Kidney epithelial cell (primary cell): Measurements from ENCODE around the gene GPA33. TPM values are rescaled to one million over a fixed set of nuclear protein-coding genes. Genes with fewer than 3 reads are reported as not detected.
"Not testable (repeated sequence)": the region's sequence is repeated elsewhere in the genome, so short reads cannot be mapped to it uniquely, and the experiment has no call there.

ENCODE experiments used
- DNase-seq: peaks from one replicate; pipeline ENCODE4 v3.0.0-alpha.2; 2010; ENCODE audit warnings: low read depth
- H3K27me3 ChIP-seq: 2 replicates; pipeline ENCODE4 v1.6.0; 2011; ENCODE audit warnings: low read length; ENCODE audit not compliant: control insufficient read depth, insufficient read depth
- H3K36me3 ChIP-seq: 2 replicates; pipeline ENCODE4 v1.5.1; 2011; ENCODE audit warnings: low read length; ENCODE audit not compliant: control insufficient read depth, insufficient read depth
- H3K4me3 ChIP-seq: 2 replicates; pipeline ENCODE4 v1.5.1; 2011; ENCODE audit warnings: low read depth, mild to moderate bottlenecking, control low read depth, low read length
- CTCF ChIP-seq: IDR thresholded peaks from 2 replicates; pipeline ENCODE4 v1.5.1; 2011; ENCODE audit warnings: mild to moderate bottlenecking, moderate library complexity, low read length, control low read depth, inconsistent platforms; ENCODE audit not compliant: insufficient read depth, poor library complexity, severe bottlenecking
- total RNA-seq: library from RNA; depleted of rRNA; stranded (reverse); fragments of >200 nt; gene quantifications from 2 replicates; pipeline ENCODE4 v1.2.3, GENCODE V29; 2015

Gene GPA33
- total RNA-seq, 1 donor from 2014 or later = not detected

DNA sequence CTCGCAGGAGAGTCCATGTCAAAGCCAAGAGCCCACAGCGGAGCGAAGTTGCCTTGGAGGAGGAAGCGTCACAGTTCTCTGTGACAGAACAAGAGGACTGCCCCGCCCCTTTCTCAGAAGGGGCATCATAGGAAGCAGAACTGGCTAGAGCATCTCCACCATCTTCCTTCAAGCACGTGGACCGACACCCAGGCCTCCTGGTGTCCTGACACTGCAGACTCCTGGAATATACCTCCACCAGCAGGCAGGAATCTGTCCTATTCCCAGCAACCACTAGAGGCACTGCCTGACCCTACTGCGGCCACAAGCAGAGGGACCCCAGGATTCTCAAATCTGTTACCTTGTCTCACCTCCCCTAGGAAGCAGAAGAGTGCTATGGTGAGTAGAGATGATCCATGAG is 37.8 kb downstream of the GPA33 start:
- H3K4me3 ChIP-seq = no peak overlapping the region
- peak; percentile 70 for TF ChIP-seq CTCF
- no peaks in the 10 kb centered on the region for H3K27me3 ChIP-seq
- no peak for DNase-seq
- H3K36me3 ChIP-seq = no peaks in the 10 kb centered on the region

DNA sequence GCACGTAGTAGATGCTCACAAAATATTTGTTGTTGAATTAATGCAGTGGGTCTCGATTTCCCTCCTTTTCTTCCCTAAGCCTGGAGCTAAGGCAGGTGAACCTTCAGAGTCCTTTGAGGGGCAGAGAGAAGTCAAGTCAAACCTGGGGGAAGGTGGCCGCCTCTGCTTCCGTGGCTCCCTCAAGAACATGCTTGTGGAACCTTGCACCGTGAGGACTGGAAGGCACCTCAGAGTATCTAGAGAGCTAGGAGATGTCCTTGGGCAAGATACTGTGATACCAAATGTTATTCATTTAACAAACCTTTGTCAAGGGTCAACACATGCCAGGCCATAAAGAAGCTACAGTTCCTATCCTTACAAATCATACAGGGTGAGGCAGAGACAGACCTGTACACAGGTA is 38.3 kb downstream of the GPA33 start:
- TF ChIP-seq CTCF = no peak
- H3K27me3 ChIP-seq = no peaks in the 10 kb centered on the region

DNA sequence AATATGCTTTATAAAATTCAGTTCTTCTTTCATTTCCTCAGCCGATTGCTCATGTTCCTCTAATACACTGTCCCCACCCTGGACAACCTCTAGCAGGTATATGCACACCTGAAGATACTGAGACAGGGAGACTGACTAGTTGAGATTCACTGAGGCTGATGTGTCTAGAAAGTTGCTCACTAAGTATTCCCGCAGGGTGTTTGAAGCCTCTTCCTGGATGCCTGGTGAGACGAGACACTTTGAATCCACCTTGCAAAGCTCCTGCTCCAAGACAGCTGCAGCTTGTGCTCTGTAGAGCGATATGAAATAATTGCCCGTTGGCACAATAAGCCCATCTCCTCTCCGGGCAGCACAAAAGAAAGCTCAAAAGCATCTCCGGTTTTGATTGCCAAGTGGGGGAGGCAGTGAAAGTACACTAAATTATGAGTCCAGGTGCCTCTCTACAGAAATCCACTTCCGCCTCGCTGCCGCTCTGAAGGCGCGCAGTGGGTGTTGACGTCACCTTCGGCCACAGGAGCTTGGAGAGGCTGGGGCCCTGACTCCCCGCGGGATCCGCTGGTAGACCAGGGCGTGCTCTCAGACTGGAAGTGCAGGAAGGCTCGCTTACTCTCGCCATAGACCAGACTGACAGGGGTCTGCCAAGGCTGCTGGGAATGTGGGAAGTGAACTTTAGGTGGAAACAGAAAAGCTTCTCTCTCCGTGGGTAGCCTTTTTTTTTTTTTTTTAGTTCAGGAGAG is 46.3 kb downstream of the GPA33 start:
- no peaks in the 10 kb centered on the region for H3K36me3 ChIP-seq
- H3K4me3 ChIP-seq = peak overlapping the region; percentile 19
- no peak for TF ChIP-seq CTCF
- H3K27me3 ChIP-seq = no peaks in the 10 kb centered on the region
- peak; percentile 49 for DNase-seq

More for the DNA sequence above, 38.3 kb downstream of the GPA33 start:
- no peaks in the 10 kb centered on the region for H3K36me3 ChIP-seq
- no peak for DNase-seq
- no peak overlapping the region for H3K4me3 ChIP-seq

GRCh38 chr1:167033646-167034045 is 56.5 kb downstream of the GPA33 start:
- TF ChIP-seq CTCF = no peak
- no peaks in the 10 kb centered on the region for H3K27me3 ChIP-seq
- H3K36me3 ChIP-seq = no peaks in the 10 kb centered on the region
- DNase-seq = no peak
- no peak overlapping the region for H3K4me3 ChIP-seq

- not testable (repeated sequence) for DNase-seq, H3K36me3 ChIP-seq, H3K27me3 ChIP-seq, H3K4me3 ChIP-seq
Observed at GRCh38 chr1:167029553-167029952, 60.6 kb downstream of the GPA33 start.

GRCh38 chr1:167022384-167022783 is 67.8 kb downstream of the GPA33 start:
- Histone ChIP-seq H3K27me3 (no peaks in the 10 kb centered on the region), H3K36me3 (no peaks in the 10 kb centered on the region), H3K4me3 (no peak overlapping the region)
- no peak for DNase-seq
- TF ChIP-seq CTCF = no peak
